ENCODE data around the gene CAPN2.

GRCh38 chr1:223725578-223725977 lies 13.2 kb downstream of the CAPN2 start:
- no peak for TF ChIP-seq CTCF (IDR thresholded peaks at IDR 0.05; ENCODE audit: low read length)
- no peak for TF ChIP-seq EZH2 (optimal IDR thresholded peaks at IDR 0.05; ENCODE audit: low read depth, low read length)
